SW480 (cell line): Measurements from ENCODE around the gene TAGLN3.
"Not testable (repeated sequence)": the region's sequence is repeated elsewhere in the genome, so short reads cannot be mapped to it uniquely, and the experiment has no call there.

Source experiments
- DNase-seq: peaks from one replicate; pipeline ENCODE4 v3.0.0-alpha.2; 2016; ENCODE audit warnings: low spot score

The TAGLN3 gene

DNA sequence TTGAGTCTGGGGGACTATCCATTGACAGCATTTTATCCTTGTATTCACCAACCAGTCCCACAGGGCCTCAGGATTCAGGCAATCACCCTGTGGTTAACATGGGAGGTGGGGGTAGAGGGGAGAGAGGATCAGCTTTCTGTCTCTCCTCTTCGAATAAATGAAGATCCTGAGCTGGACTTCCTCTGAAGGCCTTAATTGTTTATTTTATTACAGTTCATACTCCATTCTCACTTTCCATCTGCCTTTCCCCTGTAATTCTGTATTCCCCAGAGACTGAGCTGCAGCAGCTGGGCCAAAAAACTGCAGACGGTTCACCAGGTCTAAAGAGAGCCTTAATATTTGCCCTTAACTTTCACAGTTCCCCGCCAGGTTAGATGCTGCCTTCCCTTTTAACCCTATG, 11.9 kb downstream of the TAGLN3 start:
- DNase-seq, result no peak

- no peak for DNase-seq
Measured at GRCh38 chr3:112011376-112011940, 12.7 kb downstream of the TAGLN3 start.

DNA sequence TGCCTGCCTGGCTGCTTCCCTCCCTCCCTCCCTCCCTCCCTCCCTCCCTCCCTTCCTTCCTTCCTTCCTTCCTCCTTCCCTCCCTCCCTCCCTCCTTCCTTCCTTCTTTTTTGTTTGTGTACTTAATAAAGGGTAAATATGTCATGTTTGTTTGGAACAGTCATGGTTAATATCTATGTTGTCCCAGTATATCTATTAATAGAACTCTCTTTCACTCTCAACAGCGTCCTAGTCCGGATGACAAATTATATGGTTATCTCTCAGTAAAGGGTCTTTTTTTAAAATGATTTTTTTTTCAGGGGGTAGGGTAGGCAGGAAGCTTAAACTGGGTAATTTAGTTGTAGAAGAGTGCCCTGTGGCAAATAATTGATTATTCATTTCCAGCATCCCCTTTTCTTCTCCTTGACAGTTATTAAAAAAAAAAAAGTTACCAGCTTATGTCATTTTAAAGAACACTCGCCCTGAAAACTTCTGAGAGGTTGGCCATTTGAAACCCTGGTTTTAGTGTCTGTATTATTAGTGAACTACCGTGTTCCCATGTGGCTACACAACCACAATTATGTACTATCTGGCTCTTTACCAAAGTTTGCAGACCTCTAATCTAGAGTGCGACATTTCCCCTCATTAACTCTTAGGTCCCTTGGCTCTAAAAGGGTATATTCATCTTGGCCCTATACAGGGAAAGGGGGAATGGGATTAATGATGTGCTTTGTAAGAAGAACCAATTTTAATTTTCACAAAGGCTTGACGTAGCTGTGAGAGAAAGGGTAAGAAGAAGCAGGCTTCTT, 13.7 kb downstream of the TAGLN3 start:
- DNase-seq, result no peak

- DNase-seq, result peak; percentile 75
Measured at GRCh38 chr3:112013058-112013783, 14.5 kb downstream of the TAGLN3 start.

DNA sequence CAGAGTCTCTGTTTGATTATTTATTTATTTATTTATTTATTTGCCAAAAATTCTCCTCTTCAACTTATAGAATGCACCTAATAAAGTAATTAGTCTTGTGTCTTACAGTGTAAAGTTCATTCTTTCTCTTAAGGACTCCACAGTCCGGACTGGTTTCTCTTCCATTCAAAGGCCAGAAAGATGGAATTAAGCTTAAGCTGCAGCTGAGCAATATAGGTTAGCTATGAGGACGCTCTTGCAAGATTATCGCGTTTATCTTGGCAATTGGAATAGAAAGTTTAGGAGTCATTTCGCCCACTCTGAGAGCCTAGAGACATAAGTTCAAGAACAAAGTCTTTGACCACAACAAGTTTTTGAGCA, 15.0 kb downstream of the TAGLN3 start:
- no peak for DNase-seq

- DNase-seq, result no peak
Measured at GRCh38 chr3:112017091-112017490, 18.4 kb downstream of the TAGLN3 start.

- DNase-seq, result no peak
Measured at GRCh38 chr3:112018712-112019111, 20.0 kb downstream of the TAGLN3 start.

DNA sequence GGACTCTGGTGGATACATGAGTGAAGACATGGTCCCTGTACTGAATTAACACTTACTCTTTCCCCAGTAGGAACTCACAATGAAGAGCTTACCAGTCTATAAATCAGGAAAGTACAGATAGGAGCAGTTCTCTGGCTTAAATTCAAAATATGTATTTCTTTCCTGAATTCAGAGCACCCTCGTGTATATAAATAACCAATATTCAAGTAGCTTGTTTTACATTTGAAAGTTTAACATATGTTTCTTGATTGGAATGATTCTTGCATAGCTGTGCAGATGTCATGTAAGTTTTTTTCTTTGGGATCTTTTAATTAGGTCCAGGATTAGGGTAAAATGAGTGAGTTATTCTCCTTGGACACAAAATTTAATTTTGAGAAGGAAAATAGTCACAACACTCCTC, 21.0 kb downstream of the TAGLN3 start:
- DNase-seq, result no peak

DNA sequence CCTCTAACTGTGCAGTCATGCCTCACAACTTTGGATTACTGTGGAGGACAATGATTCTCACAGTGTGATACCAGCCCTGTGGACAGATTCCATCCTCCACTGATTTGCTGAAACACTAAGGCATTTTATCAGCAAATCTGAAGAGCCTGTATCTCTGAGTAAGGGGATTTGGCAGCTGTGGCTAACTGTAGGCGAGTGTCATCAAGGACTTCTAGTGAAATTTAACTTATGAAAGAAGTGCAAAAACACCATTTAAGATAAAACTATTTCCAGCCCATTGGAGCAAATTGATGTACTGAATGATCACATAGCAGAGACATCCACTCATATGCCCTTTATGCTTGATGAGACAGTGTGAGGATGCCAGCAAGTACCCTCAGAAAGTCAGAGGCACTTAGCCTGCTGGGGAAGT, 22.0 kb downstream of the TAGLN3 start:
- no peak for DNase-seq

- DNase-seq, result no peak
Measured at GRCh38 chr3:112027142-112027541, 28.4 kb downstream of the TAGLN3 start.

DNA sequence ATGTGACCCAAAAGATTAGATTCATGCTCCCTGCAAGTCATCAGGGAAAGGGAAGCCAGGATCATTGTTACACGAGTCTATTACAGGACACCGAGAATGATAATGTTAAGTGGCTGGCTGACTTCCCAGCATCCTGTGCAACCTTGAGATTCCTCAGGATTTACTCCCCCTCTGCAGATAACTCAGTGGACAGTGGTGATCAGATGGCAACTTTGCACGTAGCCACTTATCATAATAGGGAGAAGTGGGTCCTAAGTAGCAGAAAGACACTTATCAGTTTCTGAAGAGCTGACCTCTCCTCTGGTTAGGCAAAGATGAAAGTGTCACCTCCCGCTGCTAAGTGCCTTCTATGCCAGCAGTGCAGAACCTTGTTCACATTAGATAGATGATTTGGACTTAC, 29.1 kb downstream of the TAGLN3 start:
- no peak for DNase-seq

GRCh38 chr3:112030901-112031300, 32.2 kb downstream of the TAGLN3 start:
- no peak for DNase-seq

DNA sequence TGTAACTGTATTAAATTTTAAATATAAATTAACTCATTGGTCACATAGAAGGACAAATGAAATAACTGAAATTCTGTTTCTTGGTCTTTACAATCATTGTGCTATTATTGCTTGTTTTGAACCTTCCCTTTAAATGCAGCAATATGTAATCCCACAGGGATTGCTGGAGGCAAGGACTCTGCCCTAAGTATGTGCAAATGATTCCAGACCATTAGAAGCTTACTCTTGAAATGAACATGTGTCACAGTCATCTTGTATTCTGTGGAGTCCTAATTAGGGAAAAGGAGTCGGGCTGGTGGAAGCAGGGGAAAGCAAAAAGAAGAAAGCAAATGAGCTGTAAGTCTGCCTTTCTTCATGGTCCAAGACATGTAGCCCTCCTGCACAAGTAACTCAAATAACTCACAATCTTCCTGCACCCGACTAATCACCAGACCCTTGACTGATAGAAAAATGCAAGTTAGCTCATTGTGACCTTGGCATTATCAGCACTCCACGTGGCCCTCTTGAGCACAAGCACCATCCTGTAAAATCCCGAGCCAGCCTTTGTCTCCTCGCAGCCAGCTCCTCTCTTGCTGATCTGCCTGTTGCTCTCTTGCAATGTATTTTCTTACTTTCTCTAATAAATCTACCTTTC, 33.5 kb downstream of the TAGLN3 start:
- no peak for DNase-seq

GRCh38 chr3:112034436-112034835, 35.7 kb downstream of the TAGLN3 start, which contains the start of gene TMPRSS7:
TSS of gene TMPRSS7 (plus strand) at chr3:112034736. CDS start at chr3:112034846, 110 bp downstream.
- DNase-seq, result no peak

- DNase-seq, result no peak
Measured at GRCh38 chr3:112035241-112035640, 36.5 kb downstream of the TAGLN3 start.

- not testable (repeated sequence) for DNase-seq
Measured at GRCh38 chr3:112037194-112037593, 38.5 kb downstream of the TAGLN3 start.

- peak; percentile 23 for DNase-seq
Measured at GRCh38 chr3:112038863-112039262, 40.1 kb downstream of the TAGLN3 start.

- DNase-seq, result no peak
Measured at GRCh38 chr3:112041321-112041720, 42.6 kb downstream of the TAGLN3 start.

GRCh38 chr3:112042842-112043280, 44.1 kb downstream of the TAGLN3 start:
- DNase-seq, result peak; percentile 88

- DNase-seq, result peak; percentile 80
Measured at GRCh38 chr3:112043621-112044201, 45.0 kb downstream of the TAGLN3 start.

GRCh38 chr3:112046599-112046998, 47.9 kb downstream of the TAGLN3 start:
- DNase-seq, result no peak

DNA sequence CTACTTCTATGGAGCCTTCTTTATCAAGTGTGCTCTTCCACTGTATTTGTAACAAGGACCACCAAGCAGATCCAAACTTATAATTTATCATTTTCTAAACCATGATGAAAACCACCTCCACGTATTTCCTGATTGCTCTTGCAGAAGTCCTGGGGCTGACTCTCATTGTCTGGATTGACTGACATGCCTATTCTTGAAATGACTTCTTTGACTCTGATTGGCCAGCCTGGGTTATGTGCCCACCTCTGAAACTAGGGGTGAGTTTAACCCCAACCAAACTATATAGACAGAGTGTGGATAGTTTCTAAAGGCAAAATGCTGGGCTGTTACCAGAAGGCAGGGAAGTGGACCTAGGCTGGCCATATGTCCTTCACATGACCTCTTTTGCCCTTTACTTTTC, 48.5 kb downstream of the TAGLN3 start:
- DNase-seq, result no peak
